MM.1S (cell line): ENCODE results near the gene PCDH19.

Experiments used
- CTCF ChIP-seq: fragments of 300-600 bp; sonication (generic); IDR thresholded peaks from 2 replicates; pipeline ENCODE4 v1.5.1; 2016; ENCODE audit warnings: antibody characterized with exemption, low read length, mixed read lengths
- EZH2 ChIP-seq: fragments of 300-600 bp; sonication (generic); optimal IDR thresholded peaks from 2 replicates; pipeline ENCODE3; 2017; ENCODE audit warnings: low read depth, mild to moderate bottlenecking, antibody characterized with exemption, low read length, mixed read lengths
- EZH2phosphoT487 ChIP-seq: fragments of 300-600 bp; sonication (generic); IDR thresholded peaks from 2 replicates; pipeline ENCODE4 v1.6.1; 2018; ENCODE audit warnings: antibody characterized with exemption, low read length

GRCh38 chrX:100340491-100341141 is 69.5 kb downstream of the PCDH19 start:
- no peak for TF ChIP-seq CTCF
- TF ChIP-seq EZH2phosphoT487, result no peak
- TF ChIP-seq EZH2, result no peak
